ENCODE data around the gene ATP8B3. TPM values are rescaled to one million over a fixed set of nuclear protein-coding genes. Genes with fewer than 3 reads are reported as not detected.

Gene ATP8B3
- total RNA-seq, 1 donor from 2014 or later, result 0.41 TPM

- H3K36me3 ChIP-seq, result no peaks in the 10 kb centered on the region
- no peak for TF ChIP-seq CTCF (IDR thresholded peaks at IDR 0.05; ENCODE audit: borderline replicate concordance)
- no peak overlapping the region for H3K4me3 ChIP-seq
- DNase-seq, result no peak
- H3K4me1 ChIP-seq, result peaks cover 23% of the 10 kb centered on the region
- H3K27ac ChIP-seq (replicated peaks), result no peak overlapping the region
- no peaks in the 10 kb centered on the region for H3K9me3 ChIP-seq (replicated peaks)
- H3K27me3 ChIP-seq (ENCODE audit: low read depth), result peaks cover 97% of the 10 kb centered on the region
- intact Hi-C loops (cut with micrococcal nuclease), result no loop called here
Measured at GRCh38 chr19:1747285-1748114, 64.6 kb downstream of the ATP8B3 start.

- Histone ChIP-seq H3K36me3 (no peaks in the 10 kb centered on the region), H3K4me1 (peaks cover 23% of the 10 kb centered on the region), H3K27ac (replicated peaks) (no peak overlapping the region), H3K9me3 (replicated peaks) (no peaks in the 10 kb centered on the region), H3K27me3 (ENCODE audit: low read depth) (peaks cover 97% of the 10 kb centered on the region), H3K4me3 (no peak overlapping the region)
- TF ChIP-seq CTCF (IDR thresholded peaks at IDR 0.05; ENCODE audit: borderline replicate concordance), result no peak
- DNase-seq, result no peak
- intact Hi-C loops (cut with micrococcal nuclease), result no loop called here
Measured at GRCh38 chr19:1746401-1747284, 65.4 kb downstream of the ATP8B3 start.

GRCh38 chr19:1745589-1746031 lies 66.5 kb downstream of the ATP8B3 start:
- Histone ChIP-seq H3K36me3 (no peaks in the 10 kb centered on the region), H3K4me1 (peaks cover 23% of the 10 kb centered on the region), H3K4me3 (no peak overlapping the region), H3K27me3 (ENCODE audit: low read depth) (peaks cover 91% of the 10 kb centered on the region), H3K9me3 (replicated peaks) (no peaks in the 10 kb centered on the region), H3K27ac (replicated peaks) (no peak overlapping the region)
- no peak for TF ChIP-seq CTCF (IDR thresholded peaks at IDR 0.05; ENCODE audit: borderline replicate concordance)
- intact Hi-C loops (cut with micrococcal nuclease), result no loop called here
- DNase-seq, result no peak

GRCh38 chr19:1744822-1745563 lies 67.1 kb downstream of the ATP8B3 start:
- intact Hi-C loops (cut with micrococcal nuclease), result no loop called here
- H3K9me3 ChIP-seq (replicated peaks), result peaks cover 6% of the 10 kb centered on the region
- H3K27ac ChIP-seq (replicated peaks), result no peak overlapping the region
- no peak overlapping the region for H3K4me3 ChIP-seq
- peaks cover 91% of the 10 kb centered on the region for H3K27me3 ChIP-seq (ENCODE audit: low read depth)
- no peaks in the 10 kb centered on the region for H3K36me3 ChIP-seq
- TF ChIP-seq CTCF (IDR thresholded peaks at IDR 0.05; ENCODE audit: borderline replicate concordance), result no peak
- no peak for DNase-seq
- H3K4me1 ChIP-seq, result peaks cover 20% of the 10 kb centered on the region

- no peaks in the 10 kb centered on the region for H3K36me3 ChIP-seq
- H3K9me3 ChIP-seq (replicated peaks), result peaks cover 13% of the 10 kb centered on the region
- H3K4me1 ChIP-seq, result peaks cover 12% of the 10 kb centered on the region
- H3K27ac ChIP-seq (replicated peaks), result no peak overlapping the region
- H3K27me3 ChIP-seq (ENCODE audit: low read depth), result peaks cover 91% of the 10 kb centered on the region
- no peak overlapping the region for H3K4me3 ChIP-seq
- intact Hi-C loops (cut with micrococcal nuclease), result no loop called here
- no peak for TF ChIP-seq CTCF (IDR thresholded peaks at IDR 0.05; ENCODE audit: borderline replicate concordance)
- DNase-seq, result no peak
Measured at GRCh38 chr19:1744133-1744665, 67.9 kb downstream of the ATP8B3 start.
